ENCODE results near the gene GPC6.

GPC6 gene

GRCh38 chr13:94455414-94455813, 1228.8 kb downstream of the GPC6 start:
- DNase-seq = no peak
